Natural killer cell (primary cell): ENCODE measurements around the gene PLPP4. TPM values are rescaled to one million over a fixed set of nuclear protein-coding genes. Genes with fewer than 3 reads are reported as not detected.

Source experiments
- ATAC-seq, 3 donors: fragments of 150-1000 bp in 2 of 3; fragments of 200-7000 bp in 1 of 3; cut with Tn5 transposase; 1 replicate in 1 of 3; 2 replicates in 2 of 3; pipeline ENCODE4 v1.10.0; 2021; ENCODE audit warnings: mild to moderate bottlenecking in 2 of 3, moderate library complexity in 2 of 3
- DNase-seq, 2 donors: peaks; one replicate each; pipeline versions ENCODE4 v3.0.0 to v3.0.0-alpha.2; 2013 to 2021; ENCODE audit warnings: mixed read lengths in 1 of 2
- H3K27ac ChIP-seq: one replicate; pipeline ENCODE4 v1.5.1; 2013; ENCODE audit warnings: mild to moderate bottlenecking, low read length
- H3K27me3 ChIP-seq: one replicate; pipeline ENCODE4 v1.6.1; 2013; ENCODE audit warnings: low read length; ENCODE audit not compliant: control insufficient read depth, insufficient read depth
- H3K36me3 ChIP-seq: one replicate; pipeline ENCODE4 v1.6.1; 2013; ENCODE audit warnings: low read length; ENCODE audit not compliant: control insufficient read depth, insufficient read depth
- H3K4me1 ChIP-seq: one replicate; pipeline ENCODE4 v1.6.1; 2013; ENCODE audit warnings: low read length; ENCODE audit not compliant: control insufficient read depth, insufficient read depth
- H3K4me3 ChIP-seq: one replicate; pipeline ENCODE4 v1.5.1; 2013; ENCODE audit warnings: low read length
- H3K9me3 ChIP-seq: one replicate; pipeline ENCODE4 v1.6.1; 2013; ENCODE audit warnings: low read length; ENCODE audit not compliant: control insufficient read depth, insufficient read depth
- H3K27ac Mint-ChIP-seq, 2 donors: one replicate each; pipeline ENCODE4 v1.8.0; 2022; ENCODE audit warnings: mild to moderate bottlenecking in 2 of 2, mixed read lengths in 2 of 2, moderate library complexity in 1 of 2
- H3K27me3 Mint-ChIP-seq, 2 donors: one replicate each; pipeline ENCODE4 v1.8.0; 2022; ENCODE audit warnings: low read depth in 2 of 2, mixed read lengths in 2 of 2
- H3K36me3 Mint-ChIP-seq: one replicate; pipeline ENCODE4 v1.8.0; 2022; ENCODE audit warnings: mixed read lengths
- H3K4me1 Mint-ChIP-seq, 2 donors: one replicate each; pipeline ENCODE4 v1.8.0; 2022; ENCODE audit warnings: mixed read lengths in 2 of 2
- H3K4me3 Mint-ChIP-seq: one replicate; pipeline ENCODE4 v1.8.0; 2022; ENCODE audit warnings: mild to moderate bottlenecking, moderate library complexity, mixed read lengths
- H3K9me3 Mint-ChIP-seq, 2 donors: one replicate each; pipeline ENCODE4 v1.8.0; 2022; ENCODE audit warnings: mixed read lengths in 2 of 2
- CTCF ChIP-seq: fragments of 200-600 bp; IDR thresholded peaks from one replicate; pipeline ENCODE4 v1.8.0; 2022; ENCODE audit warnings: antibody characterized with exemption
- WGBS: methylation state at CpG from one replicate; pipeline ENCODE4 v1.1.7; 2013; ENCODE audit warnings: missing lambda C conversion rate; ENCODE audit not compliant: insufficient coverage; 5-methylcytosine and 5-hydroxymethylcytosine counted together
- intact Hi-C: fragments of 100-400 bp; cut with micrococcal nuclease; formaldehyde crosslinking; loops from one replicate; pipeline ENCODE4 v1.14.2; 2022
- total RNA-seq, 4 donors: library from RNA; stranded (reverse); fragments of 120-200 nt in 1 of 4; gene quantifications; one replicate each; pipeline versions ENCODE4 v1.2.3 to v1.2.4, GENCODE V29; 2013 to 2022

Gene PLPP4
- total RNA-seq, 3 donors from 2014 or later (not counting 1 experiment from before 2014, with no cell fraction given): not detected

- ATAC-seq (peak in 2 of 3 donors; percentile 38 to 64), DNase-seq (no peak)
- Histone ChIP-seq H3K27ac (no peak overlapping the region), H3K4me3 (no peak overlapping the region), H3K4me1 (no peaks in the 10 kb centered on the region), H3K9me3 (no peaks in the 10 kb centered on the region), H3K27me3 (no peaks in the 10 kb centered on the region), H3K36me3 (no peaks in the 10 kb centered on the region)
- WGBS: 43% methylated on average over 10 of the region's 11 CpGs
- intact Hi-C loops: no loop called here
- H3K9me3 Mint-ChIP-seq: no peaks in the 10 kb centered on the region
- no peak overlapping the region for H3K4me3 Mint-ChIP-seq
- no peak for TF ChIP-seq CTCF
- no peaks in the 10 kb centered on the region for H3K27me3 Mint-ChIP-seq
- no peak overlapping the region for H3K27ac Mint-ChIP-seq
- no peaks in the 10 kb centered on the region for H3K36me3 Mint-ChIP-seq
- no peaks in the 10 kb centered on the region for H3K4me1 Mint-ChIP-seq
Measured at GRCh38 chr10:120514035-120514620, 57.1 kb downstream of the PLPP4 start.

GRCh38 chr10:120514959-120515358 lies 57.9 kb downstream of the PLPP4 start:
- no peak for DNase-seq
- no peaks in the 10 kb centered on the region for H3K4me1 Mint-ChIP-seq
- Histone ChIP-seq H3K36me3 (no peaks in the 10 kb centered on the region), H3K4me1 (no peaks in the 10 kb centered on the region), H3K4me3 (no peak overlapping the region), H3K9me3 (no peaks in the 10 kb centered on the region), H3K27ac (no peak overlapping the region), H3K27me3 (no peaks in the 10 kb centered on the region)
- no peak for ATAC-seq
- intact Hi-C loops: no loop called here
- H3K36me3 Mint-ChIP-seq: no peaks in the 10 kb centered on the region
- 58% methylated on average over 2 of the region's 2 CpGs for WGBS
- no peak overlapping the region for H3K4me3 Mint-ChIP-seq
- H3K27ac Mint-ChIP-seq: no peak overlapping the region
- H3K9me3 Mint-ChIP-seq: no peaks in the 10 kb centered on the region
- TF ChIP-seq CTCF: no peak
- no peaks in the 10 kb centered on the region for H3K27me3 Mint-ChIP-seq

DNA sequence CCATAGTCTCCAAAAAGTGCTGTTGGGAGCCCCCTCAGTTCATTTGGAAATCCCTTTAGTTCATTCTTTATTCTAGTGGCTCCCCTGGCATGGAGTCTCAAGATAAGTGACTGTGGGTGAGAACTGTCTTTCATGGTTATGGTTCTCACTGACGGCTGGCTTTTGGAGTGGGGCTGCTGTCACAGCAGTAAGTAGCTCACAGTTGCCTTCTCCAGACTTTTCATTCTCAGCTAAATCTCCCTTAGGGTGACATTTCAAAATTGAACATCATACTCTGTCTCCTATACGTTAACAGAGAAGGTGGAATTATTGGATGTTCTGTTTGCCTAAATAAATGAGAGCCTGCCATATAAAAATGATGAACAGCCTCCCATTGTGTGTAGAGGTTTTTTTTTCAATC lies 58.7 kb downstream of the PLPP4 start:
- H3K4me1 ChIP-seq: no peaks in the 10 kb centered on the region
- Mint-ChIP-seq H3K4me1 (no peaks in the 10 kb centered on the region), H3K9me3 (no peaks in the 10 kb centered on the region), H3K36me3 (no peaks in the 10 kb centered on the region), H3K4me3 (no peak overlapping the region), H3K27me3 (no peaks in the 10 kb centered on the region), H3K27ac (no peak overlapping the region)
- 75% methylated on average over 1 of the region's 2 CpGs for WGBS
- intact Hi-C loops: no loop called here
- H3K27me3 ChIP-seq: no peaks in the 10 kb centered on the region
- DNase-seq (no peak), ATAC-seq (no peak)
- H3K36me3 ChIP-seq: no peaks in the 10 kb centered on the region
- H3K27ac ChIP-seq: no peak overlapping the region
- H3K9me3 ChIP-seq: no peaks in the 10 kb centered on the region
- TF ChIP-seq CTCF: no peak
- H3K4me3 ChIP-seq: no peak overlapping the region

DNA sequence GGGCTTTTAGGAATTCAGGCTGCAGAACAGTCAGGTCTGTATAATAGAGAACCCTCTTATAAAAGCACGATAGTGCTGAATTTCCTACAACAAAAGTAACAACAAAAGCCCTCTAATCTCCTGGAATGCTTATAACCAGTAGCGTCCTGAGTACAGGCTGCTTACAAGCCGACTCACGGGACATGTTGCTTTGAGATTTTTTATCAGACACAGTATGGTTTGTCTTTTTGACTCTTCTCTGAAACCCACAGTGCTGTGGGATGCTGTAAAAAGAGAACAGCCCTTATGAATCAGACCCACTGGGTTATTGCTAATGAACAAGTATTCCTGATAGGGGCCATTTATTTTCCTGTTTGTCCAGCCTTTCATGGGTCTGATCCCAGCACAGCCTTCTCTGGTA lies 59.4 kb downstream of the PLPP4 start:
- intact Hi-C loops: no loop called here
- H3K27ac Mint-ChIP-seq: no peak overlapping the region

More for the DNA sequence above, 59.4 kb downstream of the PLPP4 start:
- Histone ChIP-seq H3K36me3 (no peaks in the 10 kb centered on the region), H3K27ac (no peak overlapping the region), H3K9me3 (no peaks in the 10 kb centered on the region), H3K27me3 (no peaks in the 10 kb centered on the region), H3K4me1 (no peaks in the 10 kb centered on the region), H3K4me3 (no peak overlapping the region)
- 98% methylated on average over 4 of the region's 4 CpGs for WGBS
- Mint-ChIP-seq H3K27me3 (no peaks in the 10 kb centered on the region), H3K9me3 (no peaks in the 10 kb centered on the region), H3K4me1 (no peaks in the 10 kb centered on the region), H3K4me3 (no peak overlapping the region), H3K36me3 (no peaks in the 10 kb centered on the region)
- TF ChIP-seq CTCF: no peak
- DNase-seq (no peak), ATAC-seq (no peak)
